Testis (tissue), 3 donors: ENCODE data around the gene ATXN7. TPM values are rescaled to one million over a fixed set of nuclear protein-coding genes. Genes with fewer than 3 reads are reported as not detected.

Experiments
- DNase-seq: peaks from one replicate; pipeline ENCODE4 v3.0.0-alpha.2; 2019
- H3K27ac ChIP-seq, 2 donors: fragments of 200-600 bp; sonication (generic); one replicate each; pipeline ENCODE4 v1.5.1; 2019
- H3K27me3 ChIP-seq: fragments of 200-600 bp; sonication (generic); one replicate; pipeline ENCODE4 v1.5.1; 2019
- H3K36me3 ChIP-seq: fragments of 200-600 bp; sonication (generic); one replicate; pipeline ENCODE4 v1.5.1; 2017; ENCODE audit warnings: low read depth; ENCODE audit errors: missing control alignments
- H3K4me1 ChIP-seq: fragments of 200-600 bp; sonication (generic); one replicate; pipeline ENCODE4 v1.5.1; 2019
- H3K4me3 ChIP-seq, 2 donors: fragments of 200-600 bp; sonication (generic); one replicate each; pipeline ENCODE4 v1.5.1; 2017 to 2019
- H3K9me3 ChIP-seq: fragments of 200-600 bp; sonication (generic); one replicate; pipeline ENCODE4 v1.5.1; 2017
- POLR2A ChIP-seq: fragments of 450-650 bp; IDR thresholded peaks from one replicate; pipeline ENCODE4 v1.6.1; 2017; ENCODE audit warnings: antibody characterized with exemption, mild to moderate bottlenecking, moderate library complexity
- WGBS, 2 donors: methylation state at CpG; one replicate each; pipeline ENCODE4 v1.1.5; 2018; 5-methylcytosine and 5-hydroxymethylcytosine counted together
- intact Hi-C: fragments of 100-400 bp; cut with DNase I; formaldehyde crosslinking; loops from one replicate; pipeline ENCODE4 v1.15.1; 2023; ENCODE audit warnings: low total_unique reads
- polyA plus RNA-seq: library from polyadenylated mRNA; stranded (reverse); fragments of 350-450 nt; fragmentation: Illumina TruSeq; extraction: RNeasy Lipid Tissue Mini Kit (QIAGEN cat#74804); gene quantifications from one replicate; pipeline ENCODE4 v1.2.3, GENCODE V29; 2014; ENCODE audit warnings: low read depth, low replicate concordance; ENCODE audit not compliant: insufficient read depth
- total RNA-seq, 2 donors: library from RNA; depleted of rRNA; stranded (reverse); fragments of >200 nt; gene quantifications; one replicate each; pipeline ENCODE4 v1.2.3, GENCODE V29; 2016
- TF ChIP-seq, protein P1 (sequence below), 3 experiments: fragments of 450-650 bp in 2 of 3; fragments of 200-600 bp in 1 of 3; sonication (generic) in 1 of 3; IDR thresholded peaks; one replicate each; pipeline ENCODE4 v1.5.1; 2016 to 2019; ENCODE audit warnings: antibody characterized with exemption in 3 of 3, mild to moderate bottlenecking in 2 of 3, moderate library complexity in 1 of 3

The ATXN7 gene
- total and polyA plus RNA-seq, 3 donors from 2014 or later = 30.9 to 47.6 (median 46.0) TPM

DNA sequence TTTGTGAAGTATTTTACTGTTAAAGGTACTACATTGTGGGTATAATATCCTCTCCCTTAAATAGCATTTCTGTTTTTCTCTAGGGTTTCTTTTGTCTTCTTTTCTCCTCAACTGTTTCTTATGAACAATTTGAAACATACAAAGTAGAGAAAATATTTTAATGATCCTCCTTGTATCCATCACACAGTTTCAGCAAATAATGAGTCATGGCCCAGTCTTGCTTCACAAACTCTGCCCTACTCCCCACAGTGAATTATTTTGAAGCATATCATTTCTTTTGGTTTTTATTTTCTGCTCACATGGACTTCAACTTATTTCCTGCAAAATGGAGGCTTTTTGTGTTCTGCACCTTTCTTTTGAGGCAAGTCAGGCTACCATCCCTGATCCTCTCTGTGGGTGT is 54.7 kb downstream of the ATXN7 start:
- Histone ChIP-seq H3K27me3 (no peaks in the 10 kb centered on the region), H3K4me3 (no peak overlapping the region), H3K4me1 (peaks cover 6% of the 10 kb centered on the region), H3K9me3 (no peaks in the 10 kb centered on the region), H3K27ac (no peak overlapping the region), H3K36me3 (no peaks in the 10 kb centered on the region)
- no peak for DNase-seq
- TF ChIP-seq, protein P1, sequence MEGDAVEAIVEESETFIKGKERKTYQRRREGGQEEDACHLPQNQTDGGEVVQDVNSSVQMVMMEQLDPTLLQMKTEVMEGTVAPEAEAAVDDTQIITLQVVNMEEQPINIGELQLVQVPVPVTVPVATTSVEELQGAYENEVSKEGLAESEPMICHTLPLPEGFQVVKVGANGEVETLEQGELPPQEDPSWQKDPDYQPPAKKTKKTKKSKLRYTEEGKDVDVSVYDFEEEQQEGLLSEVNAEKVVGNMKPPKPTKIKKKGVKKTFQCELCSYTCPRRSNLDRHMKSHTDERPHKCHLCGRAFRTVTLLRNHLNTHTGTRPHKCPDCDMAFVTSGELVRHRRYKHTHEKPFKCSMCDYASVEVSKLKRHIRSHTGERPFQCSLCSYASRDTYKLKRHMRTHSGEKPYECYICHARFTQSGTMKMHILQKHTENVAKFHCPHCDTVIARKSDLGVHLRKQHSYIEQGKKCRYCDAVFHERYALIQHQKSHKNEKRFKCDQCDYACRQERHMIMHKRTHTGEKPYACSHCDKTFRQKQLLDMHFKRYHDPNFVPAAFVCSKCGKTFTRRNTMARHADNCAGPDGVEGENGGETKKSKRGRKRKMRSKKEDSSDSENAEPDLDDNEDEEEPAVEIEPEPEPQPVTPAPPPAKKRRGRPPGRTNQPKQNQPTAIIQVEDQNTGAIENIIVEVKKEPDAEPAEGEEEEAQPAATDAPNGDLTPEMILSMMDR (IDR thresholded peaks at IDR 0.05) = no peak
- no peak for TF ChIP-seq POLR2A
- intact Hi-C loops = no loop called here

DNA sequence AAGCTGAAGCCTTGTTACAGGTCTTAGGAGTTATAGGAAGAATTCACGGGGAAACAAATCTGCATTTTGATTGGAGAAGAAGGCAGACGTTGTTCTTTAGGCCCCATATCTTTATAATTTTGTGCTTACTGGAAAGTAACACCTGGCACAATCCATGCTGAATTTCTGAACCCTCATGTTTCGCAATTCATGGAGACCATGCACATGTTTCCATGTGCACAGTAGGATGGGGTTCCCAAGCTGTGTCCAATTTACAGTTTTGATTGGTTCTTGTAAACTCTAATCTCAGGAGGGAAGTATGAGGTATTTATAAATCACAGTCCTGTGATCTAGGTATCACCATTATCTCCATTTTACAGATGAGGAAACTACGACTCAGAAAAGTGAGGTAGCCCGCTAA is 56.3 kb downstream of the ATXN7 start:
- H3K36me3 ChIP-seq = no peaks in the 10 kb centered on the region
- no peak for TF ChIP-seq POLR2A
- TF ChIP-seq, protein P1 (IDR thresholded peaks at IDR 0.05) = no peak
- DNase-seq = no peak
- H3K27ac ChIP-seq = no peak overlapping the region
- 80 to 85% methylated on average over 5 of the region's 5 CpGs for WGBS, 2 donors
- no peaks in the 10 kb centered on the region for H3K27me3 ChIP-seq
- intact Hi-C loops = no loop called here
- H3K9me3 ChIP-seq = no peaks in the 10 kb centered on the region
- H3K4me3 ChIP-seq = no peak overlapping the region
- no peaks in the 10 kb centered on the region for H3K4me1 ChIP-seq

DNA sequence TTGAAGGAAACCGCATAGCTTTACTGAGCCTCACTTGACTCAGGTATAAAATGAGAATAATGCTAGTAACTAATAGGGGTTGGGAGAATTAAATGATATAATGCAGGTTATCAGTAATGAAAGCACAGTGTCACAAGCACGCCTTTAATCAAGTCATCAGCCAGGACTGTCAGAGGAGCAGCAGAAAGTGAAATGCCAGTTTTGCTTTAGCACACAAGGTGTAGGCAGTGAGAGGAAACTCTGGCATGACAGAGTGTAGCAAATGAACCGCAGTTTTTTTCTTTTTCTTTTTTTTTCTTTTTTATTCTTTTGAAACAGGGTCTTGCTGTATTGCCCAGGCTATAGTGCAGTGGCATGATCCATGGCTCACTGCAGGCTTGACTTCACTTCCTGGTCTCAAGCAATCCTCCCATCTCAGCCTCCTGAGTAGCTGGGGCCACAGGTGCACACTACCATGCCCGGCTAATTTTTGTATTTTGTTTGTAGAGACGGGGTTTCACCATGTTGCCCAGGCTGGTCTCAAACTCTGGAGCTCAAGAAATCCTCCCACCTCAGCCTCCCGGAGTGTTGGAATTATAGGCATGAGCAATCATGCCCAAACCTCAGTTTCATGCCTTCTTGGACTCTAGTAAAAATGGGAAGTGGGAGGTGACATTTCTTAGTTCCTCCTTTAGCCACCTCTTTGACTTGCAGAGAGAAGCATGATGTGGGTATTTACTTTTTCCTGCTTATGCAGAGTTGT is 58.2 kb downstream of the ATXN7 start:
- TF ChIP-seq, protein P1 (IDR thresholded peaks at IDR 0.05) = no peak
- TF ChIP-seq POLR2A = no peak
- 92% methylated on average over 6 of the region's 6 CpGs for WGBS, 2 donors
- Histone ChIP-seq H3K4me3 (no peak overlapping the region), H3K4me1 (no peaks in the 10 kb centered on the region), H3K27me3 (no peaks in the 10 kb centered on the region), H3K27ac (no peak overlapping the region), H3K9me3 (no peaks in the 10 kb centered on the region), H3K36me3 (no peaks in the 10 kb centered on the region)
- DNase-seq = no peak
- intact Hi-C loops = no loop called here

DNA sequence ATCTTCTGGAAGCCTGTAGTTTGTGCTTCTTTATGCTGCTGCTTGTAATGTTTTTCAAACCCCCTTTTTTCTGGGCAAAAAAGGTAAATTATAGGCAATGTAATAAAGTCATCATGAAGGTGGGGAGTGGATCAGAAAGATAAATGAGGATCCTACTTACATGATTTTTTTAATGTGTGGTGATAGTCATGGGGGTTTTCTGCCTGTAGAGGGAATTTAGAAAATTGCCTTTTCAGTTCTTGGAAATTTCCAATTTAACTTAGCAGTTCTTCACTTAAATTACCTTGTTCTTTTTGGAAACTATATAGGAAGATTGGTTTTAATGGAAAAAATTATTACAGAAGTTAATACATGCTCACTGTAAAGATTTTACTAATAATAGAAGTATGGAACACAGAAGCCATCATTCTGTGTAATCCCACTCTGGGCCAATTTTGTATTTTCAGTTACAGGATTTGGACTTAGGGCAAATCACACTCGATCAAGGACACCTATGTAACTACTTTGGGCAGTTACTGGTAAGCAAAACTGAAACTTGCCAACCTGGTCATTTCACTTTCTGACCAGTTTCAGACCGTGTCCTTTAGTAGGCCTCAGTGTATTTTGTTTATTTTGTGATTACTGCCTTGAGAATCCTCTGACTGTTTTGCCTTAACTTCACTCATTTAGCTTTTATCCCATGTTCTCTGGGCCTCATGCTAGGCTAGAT is 59.0 kb downstream of the ATXN7 start:
- TF ChIP-seq, protein P1 (IDR thresholded peaks at IDR 0.05) = no peak
- TF ChIP-seq POLR2A = no peak
- H3K4me3 ChIP-seq = no peak overlapping the region
- DNase-seq = no peak
- H3K36me3 ChIP-seq = no peaks in the 10 kb centered on the region
- WGBS, 2 donors = 68 to 80% methylated on average over 2 of the region's 2 CpGs
- H3K4me1 ChIP-seq = no peaks in the 10 kb centered on the region
- intact Hi-C loops = no loop called here
- H3K27ac ChIP-seq = no peak overlapping the region
- H3K27me3 ChIP-seq = no peaks in the 10 kb centered on the region
- H3K9me3 ChIP-seq = no peaks in the 10 kb centered on the region
